OCI-LY7 (cell line): ENCODE data around the gene SLC1A3.

Experiments
- CTCF ChIP-seq: fragments of 200-600 bp; sonication (generic); conservative IDR thresholded peaks from 2 replicates; pipeline ENCODE4 v1.5.1; 2014; ENCODE audit warnings: mild to moderate bottlenecking, antibody characterized with exemption, low read length, moderate library complexity, mixed read lengths
- EZH2phosphoT487 ChIP-seq: fragments of 200-600 bp; sonication (generic); IDR thresholded peaks from 2 replicates; pipeline ENCODE4 v1.6.1; 2018; ENCODE audit warnings: low read depth, borderline replicate concordance, mild to moderate bottlenecking, mixed run types, antibody characterized with exemption, low read length, moderate library complexity, mixed read lengths

DNA sequence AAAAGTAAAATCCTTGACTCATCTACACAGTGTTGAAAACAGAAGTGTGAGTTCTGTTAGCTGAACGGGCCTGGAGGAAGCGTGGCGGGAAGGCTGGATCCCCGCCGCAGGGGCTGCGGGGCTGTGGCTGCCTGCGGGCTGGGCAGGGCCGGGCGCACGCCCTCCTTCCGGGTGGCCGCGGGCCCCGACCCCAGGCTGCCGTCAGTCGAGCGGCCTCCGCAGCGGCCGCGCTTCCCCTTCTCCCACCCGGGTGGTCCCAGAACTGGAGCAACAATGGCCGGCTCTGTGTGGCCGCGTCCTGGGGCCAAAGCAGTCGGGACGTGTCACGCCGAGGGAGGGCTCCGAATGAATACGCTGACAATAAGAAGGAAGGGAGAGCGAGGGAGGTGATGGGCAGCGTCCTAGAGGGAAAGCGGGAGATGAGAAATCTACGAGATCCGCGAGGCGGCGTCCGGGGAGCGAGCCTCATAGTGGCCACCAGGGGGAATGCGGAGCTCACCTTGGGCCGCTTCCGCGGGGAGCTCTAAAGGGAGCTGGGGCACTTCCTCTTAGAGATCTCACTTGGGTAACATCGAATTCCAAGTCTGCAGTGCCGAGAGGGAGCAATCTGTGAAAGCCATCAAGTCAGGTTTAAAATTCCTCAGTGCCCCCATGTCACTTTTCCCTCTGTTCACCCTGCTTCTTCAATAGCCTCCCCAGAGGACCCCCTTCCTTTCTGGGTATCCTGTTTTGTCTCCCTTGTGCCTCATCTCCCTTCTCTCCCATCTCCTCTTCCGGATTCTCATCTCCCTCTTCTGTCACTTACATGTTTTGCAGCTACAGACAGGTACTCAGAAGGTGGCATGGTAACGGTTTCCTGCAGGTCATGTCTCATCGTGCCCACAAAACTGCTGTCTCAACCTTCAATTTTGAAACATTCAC lies 83.9 kb downstream of the SLC1A3 start:
- TF ChIP-seq EZH2phosphoT487, result no peak
- TF ChIP-seq CTCF, result peak; percentile 75
